Neural progenitor cell (in vitro differentiated cells): Measurements from ENCODE around the gene NIFK.

Experiments used
- EZH2 ChIP-seq: fragments of 200-600 bp; sonication (generic); IDR thresholded peaks from 2 replicates; pipeline ENCODE4 v1.6.1; 2017; ENCODE audit warnings: antibody characterized with exemption, mild to moderate bottlenecking, moderate library complexity
- TF ChIP-seq, protein P1 (sequence below): fragments of 200-600 bp; sonication (generic); IDR thresholded peaks from 2 replicates; pipeline ENCODE4 v1.5.1; 2017; ENCODE audit warnings: antibody characterized with exemption, mild to moderate bottlenecking

DNA sequence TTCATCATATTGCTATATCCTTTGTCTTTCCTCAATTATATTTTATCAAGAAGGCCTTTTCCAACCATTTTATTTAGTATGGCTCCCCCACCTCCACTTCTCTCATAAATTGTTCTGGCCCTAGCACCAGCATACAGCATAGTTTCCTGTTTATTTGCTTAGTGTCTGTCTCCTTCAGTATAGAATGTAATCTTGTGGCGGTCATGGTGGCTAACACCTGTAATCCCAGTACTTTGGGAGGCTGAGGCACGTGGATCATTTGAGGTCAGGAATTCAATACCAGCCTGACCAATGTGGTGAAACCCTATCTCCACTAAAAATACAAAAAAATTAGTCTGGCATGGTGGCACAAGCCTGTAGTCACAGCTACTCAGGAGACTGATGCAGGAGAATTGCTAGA lies 47.9 kb downstream of the NIFK start:
- TF ChIP-seq, protein P1, sequence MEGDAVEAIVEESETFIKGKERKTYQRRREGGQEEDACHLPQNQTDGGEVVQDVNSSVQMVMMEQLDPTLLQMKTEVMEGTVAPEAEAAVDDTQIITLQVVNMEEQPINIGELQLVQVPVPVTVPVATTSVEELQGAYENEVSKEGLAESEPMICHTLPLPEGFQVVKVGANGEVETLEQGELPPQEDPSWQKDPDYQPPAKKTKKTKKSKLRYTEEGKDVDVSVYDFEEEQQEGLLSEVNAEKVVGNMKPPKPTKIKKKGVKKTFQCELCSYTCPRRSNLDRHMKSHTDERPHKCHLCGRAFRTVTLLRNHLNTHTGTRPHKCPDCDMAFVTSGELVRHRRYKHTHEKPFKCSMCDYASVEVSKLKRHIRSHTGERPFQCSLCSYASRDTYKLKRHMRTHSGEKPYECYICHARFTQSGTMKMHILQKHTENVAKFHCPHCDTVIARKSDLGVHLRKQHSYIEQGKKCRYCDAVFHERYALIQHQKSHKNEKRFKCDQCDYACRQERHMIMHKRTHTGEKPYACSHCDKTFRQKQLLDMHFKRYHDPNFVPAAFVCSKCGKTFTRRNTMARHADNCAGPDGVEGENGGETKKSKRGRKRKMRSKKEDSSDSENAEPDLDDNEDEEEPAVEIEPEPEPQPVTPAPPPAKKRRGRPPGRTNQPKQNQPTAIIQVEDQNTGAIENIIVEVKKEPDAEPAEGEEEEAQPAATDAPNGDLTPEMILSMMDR = no peak
- TF ChIP-seq EZH2 = no peak
